ENCODE measurements around the gene UGCG.

GRCh38 chr9:111877420-111877819 is 19.2 kb upstream of the UGCG start:
- TF ChIP-seq EZH2 (IDR thresholded peaks at IDR 0.05; ENCODE audit: low read depth) (no peak), CTCF (conservative IDR thresholded peaks at IDR 0.05) (no peak)

Measured in PC-9 (cell line).